ENCODE data around the gene TNRC6C.

The TNRC6C gene

DNA sequence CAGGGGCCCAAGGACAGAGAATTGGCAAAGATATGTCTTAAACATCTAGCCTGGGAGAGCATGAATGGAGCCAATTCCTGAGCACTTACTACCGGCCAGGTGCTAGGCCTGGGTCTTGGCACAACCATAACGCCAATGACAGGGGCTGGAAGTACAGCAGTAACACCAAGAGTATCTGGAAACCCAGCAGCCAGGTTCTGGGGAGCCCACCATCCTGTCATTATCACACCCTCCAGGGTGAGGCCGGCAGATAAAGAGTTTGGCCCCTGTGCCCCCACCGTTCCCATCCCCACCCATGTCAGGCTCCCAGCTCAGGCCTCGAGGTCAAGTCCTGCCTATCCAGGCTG, 171.6 kb downstream of the TNRC6C start:
- H3K27me3 ChIP-seq (ENCODE audit: insufficient read depth, low read length, poor library complexity) = no peaks in the 10 kb centered on the region
- H3K9ac ChIP-seq (ENCODE audit: low read depth, low read length) = peak overlapping the region; percentile 70
- no peak overlapping the region; the same call in 1 of the 2 replicates for H2AFZ ChIP-seq (ENCODE audit: low read depth, low read length)
- H3K4me2 ChIP-seq (ENCODE audit: insufficient read depth, low read length) = peak overlapping the region; percentile 94
- H3K79me2 ChIP-seq (ENCODE audit: insufficient read depth, low read length) = peaks cover 12% of the 10 kb centered on the region
- H3K4me3 ChIP-seq (ENCODE audit: low read depth in 1 of 2, low read length in 2 of 2) = peak overlapping the region in 1 of 2 experiments; percentile 71; a peak in 2 of 4 replicates
- peaks cover 26% of the 10 kb centered on the region for H4K20me1 ChIP-seq (ENCODE audit: insufficient read depth, low read length)
- H3K36me3 ChIP-seq (ENCODE audit: insufficient read depth, low read length) = peaks cover 27% of the 10 kb centered on the region
- DNase-seq (no peak), ATAC-seq (ENCODE audit: insufficient read depth, low read depth) (peak; percentile 1)
- no peaks in the 10 kb centered on the region for H3K9me3 ChIP-seq (ENCODE audit: insufficient read depth, low read length, severe bottlenecking)
- H3K27ac ChIP-seq (ENCODE audit: low read length) = peak overlapping the region; percentile 97
- peaks cover 82% of the 10 kb centered on the region for H3K4me1 ChIP-seq (ENCODE audit: insufficient read depth, low read length)
- TF ChIP-seq, protein P1, sequence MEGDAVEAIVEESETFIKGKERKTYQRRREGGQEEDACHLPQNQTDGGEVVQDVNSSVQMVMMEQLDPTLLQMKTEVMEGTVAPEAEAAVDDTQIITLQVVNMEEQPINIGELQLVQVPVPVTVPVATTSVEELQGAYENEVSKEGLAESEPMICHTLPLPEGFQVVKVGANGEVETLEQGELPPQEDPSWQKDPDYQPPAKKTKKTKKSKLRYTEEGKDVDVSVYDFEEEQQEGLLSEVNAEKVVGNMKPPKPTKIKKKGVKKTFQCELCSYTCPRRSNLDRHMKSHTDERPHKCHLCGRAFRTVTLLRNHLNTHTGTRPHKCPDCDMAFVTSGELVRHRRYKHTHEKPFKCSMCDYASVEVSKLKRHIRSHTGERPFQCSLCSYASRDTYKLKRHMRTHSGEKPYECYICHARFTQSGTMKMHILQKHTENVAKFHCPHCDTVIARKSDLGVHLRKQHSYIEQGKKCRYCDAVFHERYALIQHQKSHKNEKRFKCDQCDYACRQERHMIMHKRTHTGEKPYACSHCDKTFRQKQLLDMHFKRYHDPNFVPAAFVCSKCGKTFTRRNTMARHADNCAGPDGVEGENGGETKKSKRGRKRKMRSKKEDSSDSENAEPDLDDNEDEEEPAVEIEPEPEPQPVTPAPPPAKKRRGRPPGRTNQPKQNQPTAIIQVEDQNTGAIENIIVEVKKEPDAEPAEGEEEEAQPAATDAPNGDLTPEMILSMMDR (IDR thresholded peaks at IDR 0.05; ENCODE audit: borderline replicate concordance, extremely low read depth, low read length, poor library complexity, severe bottlenecking) = no peak
- no peak for TF ChIP-seq EZH2 (IDR thresholded peaks at IDR 0.05; ENCODE audit: borderline replicate concordance, low read depth, low read length, severe bottlenecking)

DNA sequence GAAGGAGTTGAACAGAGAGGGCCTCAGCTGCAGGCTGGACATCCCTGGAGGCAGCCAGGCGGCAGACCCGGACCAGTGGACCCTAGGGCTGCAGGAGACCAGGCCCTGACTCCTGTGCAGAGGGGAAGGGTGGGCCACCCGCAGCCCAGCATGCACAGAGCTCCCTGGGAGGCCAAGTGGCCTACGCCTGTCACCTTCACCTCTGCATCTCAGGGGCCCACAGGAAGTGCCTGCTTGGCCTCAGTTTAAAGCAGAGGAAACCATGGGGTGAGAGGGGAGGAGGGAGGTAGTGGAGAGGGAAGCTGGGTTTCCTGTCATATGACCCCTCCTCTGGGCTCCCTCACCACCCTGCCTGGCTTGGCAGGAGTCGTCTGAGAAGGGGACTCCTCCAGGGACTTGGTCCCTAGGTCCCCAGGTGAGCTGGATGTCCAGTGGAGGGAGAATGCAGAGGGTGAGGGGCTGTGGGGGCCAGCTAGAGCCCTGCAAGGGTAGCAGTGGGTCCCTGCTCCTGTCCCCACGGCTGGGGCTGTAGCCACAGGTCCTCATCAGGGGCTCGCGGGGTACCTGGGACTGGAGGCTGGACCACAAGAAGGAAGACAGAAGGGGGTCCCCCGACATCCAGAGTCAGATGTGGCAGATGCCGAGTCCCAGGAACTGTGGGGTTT, 172.1 kb downstream of the TNRC6C start, which contains the start of gene TMC8:
Gene TMC8 (plus strand): TSS at position 335 of the 665 bp plus-strand sequence. CDS start 818 bp downstream, outside the sequence.
- peaks cover 30% of the 10 kb centered on the region for H4K20me1 ChIP-seq (ENCODE audit: insufficient read depth, low read length)
- peaks cover 82% of the 10 kb centered on the region for H3K4me1 ChIP-seq (ENCODE audit: insufficient read depth, low read length)
- peak within 1 kb of the TSS; percentile 70 for H3K9ac ChIP-seq (ENCODE audit: low read depth, low read length)
- H3K4me3 ChIP-seq (ENCODE audit: low read depth in 1 of 2, low read length in 2 of 2) = peak within 1 kb of the TSS; percentile 25 to 71; a peak in 3 of 4 replicates
- no peaks in the 10 kb centered on the region for H3K9me3 ChIP-seq (ENCODE audit: insufficient read depth, low read length, severe bottlenecking)
- TF ChIP-seq EZH2 (IDR thresholded peaks at IDR 0.05; ENCODE audit: borderline replicate concordance, low read depth, low read length, severe bottlenecking) = no peak
- TF ChIP-seq, protein P1 (IDR thresholded peaks at IDR 0.05; ENCODE audit: borderline replicate concordance, extremely low read depth, low read length, poor library complexity, severe bottlenecking) = peak; percentile 2
- peak within 1 kb of the TSS; percentile 94 for H3K4me2 ChIP-seq (ENCODE audit: insufficient read depth, low read length)
- ATAC-seq (ENCODE audit: insufficient read depth, low read depth) = peak; percentile 79
- peak within 1 kb of the TSS; percentile 63; the same call in 1 of the 2 replicates for H2AFZ ChIP-seq (ENCODE audit: low read depth, low read length)
- peaks cover 32% of the 10 kb centered on the region for H3K36me3 ChIP-seq (ENCODE audit: insufficient read depth, low read length)
- no peaks in the 10 kb centered on the region for H3K27me3 ChIP-seq (ENCODE audit: insufficient read depth, low read length, poor library complexity)
- DNase-seq = peak; percentile 93
- H3K79me2 ChIP-seq (ENCODE audit: insufficient read depth, low read length) = peaks cover 12% of the 10 kb centered on the region
- peak within 1 kb of the TSS; percentile 97 for H3K27ac ChIP-seq (ENCODE audit: low read length)

DNA sequence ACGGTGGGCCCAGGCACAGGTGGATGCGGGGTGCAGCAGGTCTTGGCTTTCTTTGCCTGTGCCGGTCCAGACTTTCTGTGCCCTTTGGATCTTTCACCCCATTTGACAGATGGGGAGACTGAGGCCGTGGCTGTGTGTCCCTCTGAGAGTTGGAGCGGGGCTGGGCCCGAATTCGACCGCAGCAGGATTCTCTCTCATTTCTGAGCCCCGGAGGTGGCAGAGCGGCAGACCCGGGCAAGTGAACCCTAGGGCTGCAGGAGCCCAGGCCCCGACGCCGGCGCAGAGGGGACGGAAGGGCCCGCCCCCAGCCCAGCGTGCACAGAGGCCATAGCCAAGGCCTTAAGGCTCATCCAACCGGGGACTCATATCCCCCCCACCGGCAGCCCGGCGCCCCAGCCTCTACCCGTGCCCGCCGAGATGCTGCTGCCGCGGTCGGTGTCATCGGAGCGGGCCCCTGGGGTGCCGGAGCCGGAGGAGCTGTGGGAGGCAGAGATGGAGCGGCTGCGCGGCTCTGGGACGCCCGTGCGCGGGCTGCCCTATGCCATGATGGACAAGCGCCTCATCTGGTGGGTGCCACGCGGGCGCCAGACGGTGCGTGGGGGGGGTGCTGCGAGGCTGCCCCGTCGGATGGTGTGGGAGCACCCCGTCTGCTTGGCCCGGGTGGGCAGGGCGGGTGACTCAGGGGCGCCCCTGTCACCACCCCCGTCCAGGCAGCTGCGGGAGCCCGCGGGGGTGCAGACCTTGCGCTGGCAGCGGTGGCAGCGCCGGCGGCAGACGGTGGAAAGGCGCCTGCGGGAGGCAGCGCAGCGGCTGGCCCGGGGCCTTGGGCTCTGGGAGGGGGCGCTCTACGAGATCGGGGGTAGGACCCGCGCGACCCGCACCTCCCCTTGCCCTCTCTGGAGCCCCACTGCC, 172.9 kb downstream of the TNRC6C start:
- H3K4me3 ChIP-seq (ENCODE audit: low read depth in 1 of 2, low read length in 2 of 2) = peak overlapping the region; percentile 25 to 71; a peak in 3 of 4 replicates
- ATAC-seq (ENCODE audit: insufficient read depth, low read depth) = peak; percentile 20

More for the DNA sequence above, 172.9 kb downstream of the TNRC6C start:
- Histone ChIP-seq H3K27ac (ENCODE audit: low read length) (peak overlapping the region; percentile 97), H3K4me2 (ENCODE audit: insufficient read depth, low read length) (peak overlapping the region; percentile 94), H3K4me1 (ENCODE audit: insufficient read depth, low read length) (peaks cover 77% of the 10 kb centered on the region), H3K27me3 (ENCODE audit: insufficient read depth, low read length, poor library complexity) (no peaks in the 10 kb centered on the region), H3K79me2 (ENCODE audit: insufficient read depth, low read length) (peaks cover 12% of the 10 kb centered on the region), H3K36me3 (ENCODE audit: insufficient read depth, low read length) (peaks cover 41% of the 10 kb centered on the region), H3K9me3 (ENCODE audit: insufficient read depth, low read length, severe bottlenecking) (no peaks in the 10 kb centered on the region), H2AFZ (ENCODE audit: low read depth, low read length) (peak overlapping the region; percentile 51; the same call in 1 of the 2 replicates), H3K9ac (ENCODE audit: low read depth, low read length) (peak overlapping the region; percentile 70), H4K20me1 (ENCODE audit: insufficient read depth, low read length) (peaks cover 30% of the 10 kb centered on the region)
- TF ChIP-seq, protein P1 (IDR thresholded peaks at IDR 0.05; ENCODE audit: borderline replicate concordance, extremely low read depth, low read length, poor library complexity, severe bottlenecking) = peak; percentile 26
- TF ChIP-seq EZH2 (IDR thresholded peaks at IDR 0.05; ENCODE audit: borderline replicate concordance, low read depth, low read length, severe bottlenecking) = no peak
- DNase-seq = peak; percentile 53
